ENCODE results near the gene TCAIM.

DNA sequence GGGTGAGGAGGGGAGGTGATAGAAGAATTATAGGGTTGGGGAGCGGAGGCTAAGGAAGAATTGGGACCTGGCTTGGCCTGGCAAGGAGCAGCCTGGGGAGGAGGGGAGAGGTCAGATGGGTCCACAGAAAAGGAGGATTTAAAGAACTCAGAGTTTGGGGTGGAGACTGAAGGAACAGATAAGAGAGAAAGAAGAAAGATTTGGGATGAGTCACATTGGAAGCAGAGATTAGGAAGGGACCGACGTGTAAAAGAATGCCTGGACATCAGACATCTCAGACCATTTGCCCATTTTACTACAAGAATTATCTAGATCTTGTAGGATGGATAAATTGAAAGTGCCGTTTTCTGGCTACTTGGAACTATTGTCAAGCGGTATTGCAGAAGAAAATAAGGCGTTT, 10.4 kb downstream of the TCAIM start:
- TF ChIP-seq, protein P1, sequence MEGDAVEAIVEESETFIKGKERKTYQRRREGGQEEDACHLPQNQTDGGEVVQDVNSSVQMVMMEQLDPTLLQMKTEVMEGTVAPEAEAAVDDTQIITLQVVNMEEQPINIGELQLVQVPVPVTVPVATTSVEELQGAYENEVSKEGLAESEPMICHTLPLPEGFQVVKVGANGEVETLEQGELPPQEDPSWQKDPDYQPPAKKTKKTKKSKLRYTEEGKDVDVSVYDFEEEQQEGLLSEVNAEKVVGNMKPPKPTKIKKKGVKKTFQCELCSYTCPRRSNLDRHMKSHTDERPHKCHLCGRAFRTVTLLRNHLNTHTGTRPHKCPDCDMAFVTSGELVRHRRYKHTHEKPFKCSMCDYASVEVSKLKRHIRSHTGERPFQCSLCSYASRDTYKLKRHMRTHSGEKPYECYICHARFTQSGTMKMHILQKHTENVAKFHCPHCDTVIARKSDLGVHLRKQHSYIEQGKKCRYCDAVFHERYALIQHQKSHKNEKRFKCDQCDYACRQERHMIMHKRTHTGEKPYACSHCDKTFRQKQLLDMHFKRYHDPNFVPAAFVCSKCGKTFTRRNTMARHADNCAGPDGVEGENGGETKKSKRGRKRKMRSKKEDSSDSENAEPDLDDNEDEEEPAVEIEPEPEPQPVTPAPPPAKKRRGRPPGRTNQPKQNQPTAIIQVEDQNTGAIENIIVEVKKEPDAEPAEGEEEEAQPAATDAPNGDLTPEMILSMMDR (optimal IDR thresholded peaks at IDR 0.05 in 1 of 3, IDR thresholded peaks at IDR 0.05 in 1 of 3, conservative IDR thresholded peaks at IDR 0.05 in 1 of 3; ENCODE audit: extremely low read depth in 1 of 3, insufficient read depth in 2 of 3, low read length in 3 of 3), result no peak
- no peak for TF ChIP-seq EZH2 (IDR thresholded peaks at IDR 0.05; ENCODE audit: low read length)
